Epithelial cell of proximal tubule (primary cell): ENCODE measurements around the gene ZNF235. TPM values are rescaled to one million over a fixed set of nuclear protein-coding genes. Genes with fewer than 3 reads are reported as not detected.

ENCODE experiments used
- DNase-seq: peaks from one replicate; pipeline ENCODE4 v3.0.0-alpha.2; 2011; ENCODE audit warnings: low read depth
- H3K4me3 ChIP-seq: 2 replicates; pipeline ENCODE4 v1.5.1; 2011; ENCODE audit warnings: low read depth, mild to moderate bottlenecking, low read length
- CTCF ChIP-seq: conservative IDR thresholded peaks from 2 replicates; pipeline ENCODE4 v1.5.1; 2012; ENCODE audit warnings: low read depth, mild to moderate bottlenecking, low read length
- total RNA-seq: library from RNA; depleted of rRNA; stranded (reverse); fragments of >200 nt; gene quantifications from 2 replicates; pipeline ENCODE4 v1.2.3, GENCODE V29; 2015

The ZNF235 gene
- total RNA-seq, 1 donor from 2014 or later: 3.2 TPM

- TF ChIP-seq CTCF: no peak
- H3K4me3 ChIP-seq: no peak overlapping the region
- no peak for DNase-seq
Observed at GRCh38 chr19:44284968-44285367, 19.9 kb downstream of the ZNF235 start.

- DNase-seq: no peak
- TF ChIP-seq CTCF: no peak
- H3K4me3 ChIP-seq: no peak overlapping the region
Observed at GRCh38 chr19:44282846-44283245, 22.0 kb downstream of the ZNF235 start.

GRCh38 chr19:44280916-44281315 is 23.9 kb downstream of the ZNF235 start:
- no peak for TF ChIP-seq CTCF
- no peak overlapping the region for H3K4me3 ChIP-seq
- no peak for DNase-seq

GRCh38 chr19:44278181-44278690 is 26.6 kb downstream of the ZNF235 start:
- no peak for DNase-seq
- H3K4me3 ChIP-seq: no peak overlapping the region
- TF ChIP-seq CTCF: no peak

GRCh38 chr19:44277331-44277730 is 27.5 kb downstream of the ZNF235 start:
- no peak for DNase-seq
- no peak for TF ChIP-seq CTCF
- H3K4me3 ChIP-seq: no peak overlapping the region

GRCh38 chr19:44260695-44261446 is 44.0 kb downstream of the ZNF235 start:
- no peak for TF ChIP-seq CTCF
- no peak overlapping the region for H3K4me3 ChIP-seq
- DNase-seq: no peak

GRCh38 chr19:44260343-44260681 is 44.5 kb downstream of the ZNF235 start:
- TF ChIP-seq CTCF: no peak
- H3K4me3 ChIP-seq: peak overlapping the region; percentile 46
- no peak for DNase-seq
